NB4 (cell line): Measurements from ENCODE around the gene TMEM82.

ENCODE experiments used
- DNase-seq: peaks from one replicate; pipeline ENCODE4 v3.0.0; 2010; ENCODE audit warnings: low read depth
- H3K4me3 ChIP-seq: one replicate; pipeline ENCODE4 v1.5.1; 2011; ENCODE audit warnings: mild to moderate bottlenecking, low read depth, low read length, moderate library complexity
- MYC ChIP-seq: IDR thresholded peaks from 2 replicates; pipeline ENCODE4 v1.6.1; 2011; ENCODE audit warnings: low read depth, low read length
- POLR2A ChIP-seq: IDR thresholded peaks from 2 replicates; pipeline ENCODE4 v1.6.1; 2011; ENCODE audit warnings: mild to moderate bottlenecking; ENCODE audit not compliant: insufficient read length; ENCODE audit errors: extremely low read depth
- TF ChIP-seq, protein P1 (sequence below): IDR thresholded peaks from one replicate; pipeline ENCODE4 v1.5.1; 2012; ENCODE audit warnings: low read depth, low read length
- TF ChIP-seq, protein P2 (sequence below): IDR thresholded peaks from 2 replicates; pipeline ENCODE4 v1.6.1; 2011; ENCODE audit warnings: low read depth, low read length

Gene TMEM82

GRCh38 chr1:15739745-15740144 lies 2.6 kb upstream of the TMEM82 start:
- TF ChIP-seq, protein P1, sequence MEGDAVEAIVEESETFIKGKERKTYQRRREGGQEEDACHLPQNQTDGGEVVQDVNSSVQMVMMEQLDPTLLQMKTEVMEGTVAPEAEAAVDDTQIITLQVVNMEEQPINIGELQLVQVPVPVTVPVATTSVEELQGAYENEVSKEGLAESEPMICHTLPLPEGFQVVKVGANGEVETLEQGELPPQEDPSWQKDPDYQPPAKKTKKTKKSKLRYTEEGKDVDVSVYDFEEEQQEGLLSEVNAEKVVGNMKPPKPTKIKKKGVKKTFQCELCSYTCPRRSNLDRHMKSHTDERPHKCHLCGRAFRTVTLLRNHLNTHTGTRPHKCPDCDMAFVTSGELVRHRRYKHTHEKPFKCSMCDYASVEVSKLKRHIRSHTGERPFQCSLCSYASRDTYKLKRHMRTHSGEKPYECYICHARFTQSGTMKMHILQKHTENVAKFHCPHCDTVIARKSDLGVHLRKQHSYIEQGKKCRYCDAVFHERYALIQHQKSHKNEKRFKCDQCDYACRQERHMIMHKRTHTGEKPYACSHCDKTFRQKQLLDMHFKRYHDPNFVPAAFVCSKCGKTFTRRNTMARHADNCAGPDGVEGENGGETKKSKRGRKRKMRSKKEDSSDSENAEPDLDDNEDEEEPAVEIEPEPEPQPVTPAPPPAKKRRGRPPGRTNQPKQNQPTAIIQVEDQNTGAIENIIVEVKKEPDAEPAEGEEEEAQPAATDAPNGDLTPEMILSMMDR: peak; percentile 18
- no peak for TF ChIP-seq MYC

DNA sequence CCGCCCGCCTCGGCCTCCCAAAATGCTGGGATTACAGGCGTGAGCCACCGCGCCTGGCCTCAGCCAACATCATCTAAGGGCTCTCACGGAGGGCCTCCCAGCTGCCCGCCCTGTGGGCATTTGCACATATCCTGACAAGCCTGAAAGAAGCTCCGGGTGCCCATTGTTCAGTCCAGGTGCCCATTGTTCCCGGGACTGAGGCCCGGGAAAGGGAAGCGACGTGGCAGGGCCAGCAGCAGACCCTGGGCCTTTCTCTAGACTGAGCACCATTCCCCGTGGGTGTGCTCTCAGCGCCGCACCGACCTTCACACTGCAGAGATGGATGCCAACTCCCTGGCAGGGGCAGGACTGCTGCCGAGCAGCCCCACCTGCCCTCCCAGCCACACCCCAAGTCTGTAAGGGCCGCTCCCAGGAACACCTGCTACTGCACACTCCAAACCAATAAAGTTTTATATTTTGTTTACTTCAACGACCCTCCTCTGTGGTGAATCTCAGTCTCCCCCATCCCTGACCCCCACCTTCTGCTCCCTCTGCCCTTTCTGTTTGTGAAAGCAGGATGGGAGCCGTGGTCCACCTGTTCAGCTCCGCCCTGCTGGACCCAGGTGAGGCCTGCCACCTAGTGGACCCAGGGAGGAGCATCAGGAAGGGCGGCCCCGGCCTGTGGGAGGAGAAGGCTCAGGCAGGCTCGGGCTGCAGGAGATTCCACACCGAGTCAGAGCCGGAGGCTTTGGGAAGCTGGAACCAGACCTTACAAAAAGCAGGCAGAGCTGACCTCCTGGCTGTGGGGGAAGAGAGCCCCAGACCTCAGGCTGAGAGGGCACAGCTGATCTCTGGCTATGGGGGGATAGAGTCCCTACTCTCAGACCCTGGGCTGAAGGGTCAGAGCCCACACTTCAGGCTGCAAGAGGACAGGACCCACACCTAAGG lies 1.1 kb upstream of the TMEM82 start:
- H3K4me3 ChIP-seq: no peak overlapping the region
- no peak for TF ChIP-seq POLR2A
- TF ChIP-seq, protein P1: peak; percentile 67
- peak; percentile 66 for DNase-seq

More at GRCh38 chr1:15739745-15740144, 2.6 kb upstream of the TMEM82 start:
- no peak for DNase-seq
- no peak overlapping the region for H3K4me3 ChIP-seq

DNA sequence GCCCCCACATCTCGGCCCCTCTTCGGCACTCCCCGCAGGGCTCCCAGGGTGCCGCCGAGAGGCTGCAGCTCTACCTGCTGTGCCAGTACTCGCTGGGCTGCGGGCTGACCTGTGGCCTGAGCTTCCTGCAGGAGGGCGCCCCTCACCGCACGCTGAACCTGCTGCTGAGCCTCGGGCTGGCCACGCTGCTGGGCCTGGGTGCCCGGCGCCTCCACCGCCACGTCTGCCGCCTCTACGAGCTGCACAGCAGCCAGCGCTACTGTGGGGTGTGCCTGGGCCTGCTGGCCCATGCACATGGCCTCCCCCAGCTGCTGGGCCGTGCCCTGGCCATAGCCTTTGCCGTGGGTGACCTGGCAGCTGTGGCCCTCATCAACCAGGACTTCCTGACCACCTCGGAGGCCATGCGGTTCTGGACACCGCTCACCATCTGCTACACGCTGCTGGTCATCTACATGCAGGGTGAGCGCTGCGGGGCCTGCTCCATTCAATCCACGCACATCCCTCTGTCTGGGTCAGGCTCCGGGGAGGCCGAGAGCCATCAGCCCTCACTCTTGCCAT lies 1.9 kb downstream of the TMEM82 start:
- no peak for DNase-seq
- H3K4me3 ChIP-seq: no peak overlapping the region
- TF ChIP-seq, protein P2, sequence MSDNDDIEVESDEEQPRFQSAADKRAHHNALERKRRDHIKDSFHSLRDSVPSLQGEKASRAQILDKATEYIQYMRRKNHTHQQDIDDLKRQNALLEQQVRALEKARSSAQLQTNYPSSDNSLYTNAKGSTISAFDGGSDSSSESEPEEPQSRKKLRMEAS: no peak
- TF ChIP-seq MYC: no peak

GRCh38 chr1:15747378-15747777 lies 5.1 kb downstream of the TMEM82 start:
- DNase-seq: no peak
- TF ChIP-seq, protein P2: no peak
- TF ChIP-seq MYC (no peak), POLR2A (no peak)
- TF ChIP-seq, protein P1: no peak
- no peak overlapping the region for H3K4me3 ChIP-seq

DNA sequence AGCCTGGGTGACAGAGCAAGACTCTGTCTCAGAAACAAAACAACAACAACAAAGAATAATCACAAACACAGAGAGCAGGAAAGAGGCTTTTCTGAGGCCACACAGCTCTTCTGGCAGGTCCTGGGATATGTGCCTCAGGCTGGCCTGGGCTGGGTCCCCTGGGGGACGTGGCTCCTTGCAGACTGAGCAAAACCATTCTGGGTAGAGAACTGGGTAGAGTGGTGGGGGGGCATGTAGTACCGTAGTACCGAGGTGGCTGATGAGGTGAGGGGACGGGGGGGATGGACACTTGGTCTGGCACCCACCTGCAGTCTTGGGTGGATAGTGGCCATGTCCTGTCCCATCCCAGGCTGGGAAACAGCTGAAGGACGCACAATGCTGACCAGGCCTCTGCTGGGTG lies 6.0 kb downstream of the TMEM82 start:
- no peak for TF ChIP-seq MYC
- TF ChIP-seq POLR2A: no peak
- TF ChIP-seq, protein P2: no peak
- TF ChIP-seq, protein P1: no peak
- no peak for DNase-seq
- no peak overlapping the region for H3K4me3 ChIP-seq

DNA sequence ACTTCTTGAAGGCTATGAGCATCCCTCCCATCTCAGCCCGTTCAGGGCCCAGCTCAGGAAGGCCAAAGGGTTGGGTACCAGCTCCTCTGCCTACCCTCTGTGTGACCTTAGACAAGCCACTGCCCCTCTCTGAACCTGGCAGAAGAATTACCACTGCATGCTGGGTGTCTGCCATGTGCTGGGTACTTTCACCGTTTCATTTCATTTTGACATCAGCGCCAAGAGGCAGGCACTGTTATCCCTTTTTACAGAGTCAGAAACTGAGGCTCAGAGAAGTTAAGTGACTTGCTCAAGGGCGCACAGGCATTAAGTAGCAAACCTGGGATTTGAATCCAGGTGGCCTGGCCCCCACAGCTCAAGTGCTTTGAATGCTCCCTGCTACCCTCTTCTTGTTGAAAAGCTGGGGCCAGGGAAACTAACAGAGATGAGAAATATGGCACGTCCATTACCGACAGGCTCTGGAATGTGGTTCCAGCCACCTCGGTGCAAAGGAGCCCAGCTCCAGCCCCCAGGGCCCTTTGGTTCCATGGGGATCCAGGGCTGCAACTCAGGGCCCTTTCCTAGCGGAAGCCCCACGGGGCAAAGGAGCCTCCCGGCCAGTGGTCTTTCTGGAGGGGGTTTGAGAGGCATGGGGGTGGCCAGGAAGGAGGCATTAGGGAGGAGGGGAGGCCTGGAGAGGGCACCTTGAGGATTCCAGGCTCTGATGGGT lies 6.5 kb downstream of the TMEM82 start:
- no peak for TF ChIP-seq POLR2A
- TF ChIP-seq, protein P1: no peak
- TF ChIP-seq, protein P2: no peak
- TF ChIP-seq MYC: no peak
- no peak for DNase-seq
- no peak overlapping the region for H3K4me3 ChIP-seq
